Middle frontal gyrus (tissue), 1 donor: Measurements from ENCODE around the gene MICOS13.
"Not testable (repeated sequence)": the region's sequence is repeated elsewhere in the genome, so short reads cannot be mapped to it uniquely, and the experiment has no call there.

Experiments used
- DNase-seq: peaks from one replicate; pipeline ENCODE4 v3.0.0-alpha.2; 2015; ENCODE audit warnings: low spot score; ENCODE audit errors: extremely low spot score

Gene MICOS13

GRCh38 chr19:5680437-5681368, at the start of gene MICOS13, which contains the start of gene HSD11B1L:
TSS of gene MICOS13 (minus strand) at chr19:5680516. CDS start at chr19:5680486, 30 bp downstream.
TSS of gene HSD11B1L (plus strand) at chr19:5681027. CDS start at chr19:5684833, 3,806 bp downstream.
- peak; percentile 98 for DNase-seq

GRCh38 chr19:5727453-5728050, 47.2 kb upstream of the MICOS13 start:
- DNase-seq: no peak

DNA sequence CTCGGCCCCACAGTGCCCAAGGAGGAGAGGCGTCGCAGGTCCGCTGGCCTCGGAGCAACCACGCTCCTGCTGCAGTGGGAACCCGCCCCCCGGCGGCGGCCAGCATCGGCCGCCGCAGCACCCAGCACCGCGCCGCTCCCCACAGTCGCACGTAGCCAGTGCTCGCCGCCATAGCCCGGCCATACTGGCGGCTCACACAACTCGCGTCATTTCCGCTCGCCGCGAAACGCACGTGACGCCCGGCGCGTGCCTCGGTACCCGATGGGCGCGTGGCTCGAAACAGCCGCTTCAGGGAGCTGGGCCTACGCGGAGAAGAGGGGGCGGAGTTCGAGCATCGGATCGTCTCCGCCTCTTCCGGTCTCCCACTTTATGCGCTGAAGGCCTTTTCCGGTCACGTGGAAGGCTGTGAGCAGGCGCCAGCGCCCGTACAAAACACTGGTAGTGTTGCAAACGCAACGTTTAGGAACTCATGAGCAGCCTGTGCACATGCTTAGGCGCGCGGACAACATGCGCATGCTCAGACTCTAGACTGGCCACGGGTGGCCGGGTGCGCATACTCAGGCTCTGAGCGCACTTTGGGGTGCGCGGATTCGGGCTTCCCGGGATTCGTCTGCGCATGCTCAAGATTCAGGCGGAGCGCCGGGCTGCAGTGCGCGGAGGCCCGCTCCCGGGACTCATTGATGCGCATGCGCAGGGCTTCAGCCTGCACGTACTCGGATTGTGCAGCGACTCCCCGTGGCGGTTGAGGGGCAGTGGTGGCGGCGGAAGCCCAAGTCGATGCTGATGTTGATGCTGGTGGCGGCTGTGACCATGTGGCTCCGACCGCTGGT, 39.9 kb upstream of the MICOS13 start, which contains the start of the genes CATSPERD and LONP1:
Gene CATSPERD, plus strand, starts transcription at position 677 of the 830 bp plus-strand sequence. Its CDS starts 101 bp downstream, at position 778.
Gene LONP1, minus strand, starts transcription at position 186 of the 830 bp plus-strand sequence. Its CDS starts 14 bp downstream, at position 172.
- DNase-seq: peak; percentile 98

DNA sequence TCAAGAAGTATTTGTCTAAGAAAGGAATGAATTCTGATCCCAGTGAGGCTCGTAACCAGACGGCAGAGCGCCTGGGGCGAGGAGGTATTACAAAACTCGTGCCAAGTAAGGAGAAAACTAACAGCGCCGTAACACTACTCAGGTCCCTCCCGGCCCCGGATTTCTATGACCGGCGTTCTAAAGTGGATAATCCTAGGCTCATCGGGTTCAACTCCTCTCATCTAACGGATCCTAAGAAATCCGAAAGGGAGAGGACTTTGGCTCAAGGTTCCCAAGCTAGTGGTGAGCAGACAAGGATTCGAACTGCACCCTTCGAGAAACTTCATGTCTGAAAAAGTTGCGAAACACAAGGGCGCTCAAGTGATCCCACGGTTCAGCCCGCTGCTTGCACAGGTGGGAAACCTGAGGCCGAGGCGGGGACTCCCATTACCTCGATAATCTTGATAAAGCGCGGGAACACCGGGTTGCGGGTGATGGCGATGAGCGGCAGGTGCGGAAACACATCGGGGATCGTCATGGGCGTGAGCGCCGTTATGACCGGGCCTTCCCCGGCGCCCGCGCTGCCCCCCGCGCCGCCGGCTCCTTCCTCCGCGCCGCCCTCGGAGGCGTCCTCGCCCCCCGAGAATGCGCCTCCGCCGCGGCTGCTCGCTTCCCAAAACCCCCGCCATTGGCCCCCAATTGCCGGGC, 39.1 kb upstream of the MICOS13 start:
- no peak for DNase-seq

- DNase-seq: no peak
Observed at GRCh38 chr19:5718579-5719273, 38.4 kb upstream of the MICOS13 start.

DNA sequence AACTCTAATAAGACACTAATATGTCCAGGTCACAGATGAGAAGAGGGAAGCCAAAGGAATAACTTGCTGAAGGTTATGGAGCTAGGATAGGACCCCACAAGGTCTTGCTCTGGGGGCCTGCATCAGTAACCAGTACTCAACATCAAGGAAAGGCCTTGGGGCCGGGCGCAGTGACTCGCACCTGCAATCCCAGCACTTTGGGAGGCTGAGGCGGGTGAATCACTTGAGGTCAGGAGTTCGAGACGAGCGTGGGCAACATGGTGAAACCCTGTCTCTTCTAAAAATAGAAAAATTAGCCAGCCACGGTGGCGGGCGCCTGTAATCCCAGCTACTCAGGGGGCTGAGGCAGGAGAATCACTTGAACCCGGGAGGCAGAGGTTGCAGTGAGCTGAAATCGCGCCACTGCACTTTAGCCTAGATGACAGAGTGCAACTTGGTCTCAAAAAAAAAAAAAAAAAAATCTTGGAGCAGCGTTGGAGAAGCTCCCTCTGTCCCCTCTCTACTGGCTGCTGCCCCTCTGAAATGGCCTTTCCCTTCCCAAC, 37.8 kb upstream of the MICOS13 start:
- DNase-seq: no peak

GRCh38 chr19:5717215-5717935, 37.1 kb upstream of the MICOS13 start:
- DNase-seq: no peak

GRCh38 chr19:5714816-5715215, 34.5 kb upstream of the MICOS13 start:
- DNase-seq: no peak

DNA sequence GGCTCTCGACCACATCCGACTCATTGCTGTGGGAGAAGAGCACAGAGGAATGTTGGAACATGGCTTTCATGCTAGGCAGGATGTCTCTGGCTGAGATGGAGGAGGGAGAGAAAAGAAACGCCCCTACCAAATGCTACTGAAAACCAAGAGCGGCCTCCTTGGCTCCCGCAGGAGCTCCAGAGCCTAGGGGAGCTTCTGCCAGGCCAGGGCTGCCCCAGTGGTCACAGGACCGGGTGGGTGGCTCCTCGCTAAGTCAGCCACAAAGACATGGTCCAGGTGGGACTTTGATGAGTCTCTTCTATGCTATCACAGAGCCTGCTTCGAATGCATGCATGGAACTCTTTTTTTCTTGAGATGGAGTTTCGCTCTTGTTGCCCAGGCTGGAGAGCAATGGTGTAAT, 32.9 kb upstream of the MICOS13 start:
- no peak for DNase-seq

GRCh38 chr19:5711713-5712161, 31.4 kb upstream of the MICOS13 start:
- DNase-seq: no peak

DNA sequence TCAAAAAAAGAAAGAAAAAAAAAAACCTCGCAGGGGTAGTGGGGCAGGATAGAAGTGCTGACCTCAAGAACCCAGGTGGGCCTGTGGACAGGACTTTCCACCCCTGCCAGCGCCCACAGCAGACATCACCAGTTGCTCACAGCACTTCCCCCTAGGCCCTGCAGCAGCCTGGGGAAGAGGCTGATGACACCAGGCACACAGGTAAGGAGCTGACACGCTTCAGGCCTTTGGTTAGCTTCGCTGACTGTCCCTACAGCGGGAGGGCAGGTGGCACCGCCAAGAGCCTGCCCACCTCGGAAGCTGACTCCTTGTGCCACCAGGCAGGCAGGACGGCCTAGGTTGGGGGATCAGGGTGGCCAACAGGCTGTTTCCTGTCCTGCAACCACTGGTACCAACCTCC, 30.7 kb upstream of the MICOS13 start:
- no peak for DNase-seq

GRCh38 chr19:5707576-5708575, 27.6 kb upstream of the MICOS13 start:
- DNase-seq: no peak

DNA sequence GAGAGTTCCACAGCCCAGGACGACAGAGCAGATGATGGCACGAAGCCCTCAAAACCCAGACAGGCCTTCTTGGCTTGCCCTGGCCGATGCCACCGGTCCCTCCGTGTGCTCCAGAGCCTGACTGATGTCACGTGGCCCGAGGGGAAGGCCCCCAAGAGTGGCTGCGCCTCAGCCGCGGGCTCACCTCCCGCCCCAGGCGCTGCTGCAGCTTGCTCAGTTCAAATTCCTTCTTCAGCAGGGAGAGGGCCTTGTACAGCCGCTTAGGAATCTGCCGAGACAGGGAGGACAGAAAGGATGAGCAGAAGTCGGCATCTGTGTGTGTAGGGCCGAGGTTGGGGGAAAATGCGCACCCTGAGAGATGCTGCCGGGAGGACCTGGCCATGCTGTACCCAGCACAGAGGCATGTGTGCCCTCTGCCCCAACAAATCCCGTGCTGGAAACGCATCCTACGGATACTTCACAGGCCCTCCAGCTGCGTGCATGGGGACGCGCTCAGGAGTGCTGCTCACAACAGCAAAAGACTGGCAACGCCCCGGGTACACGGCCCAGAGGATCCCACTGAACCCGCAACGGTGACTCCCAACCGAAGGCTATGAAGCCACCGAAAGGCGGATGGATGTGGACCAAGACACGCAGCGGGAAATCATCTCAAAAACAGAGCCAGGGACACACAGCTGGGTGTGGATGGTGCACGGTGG, 26.7 kb upstream of the MICOS13 start:
- no peak for DNase-seq

DNA sequence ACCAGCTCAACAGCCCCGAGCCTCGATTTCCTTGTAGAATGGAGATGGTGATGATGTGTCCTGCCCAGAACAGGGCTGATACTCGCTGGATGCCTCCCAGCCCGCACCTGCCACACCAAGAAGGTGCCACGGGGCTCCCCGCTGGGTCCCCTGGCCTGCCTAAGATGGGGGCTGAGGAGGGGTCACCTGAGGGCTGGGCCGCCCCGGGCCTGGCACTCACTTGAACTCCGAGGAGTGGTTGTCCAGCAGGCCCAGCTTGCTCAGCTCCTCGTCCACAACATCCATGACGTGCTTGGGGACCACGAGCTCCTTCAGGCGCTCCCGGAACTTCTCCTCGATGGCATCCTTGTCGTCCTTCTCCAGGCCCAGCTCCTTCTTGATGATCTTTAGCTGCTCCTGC, 25.2 kb upstream of the MICOS13 start:
- no peak for DNase-seq

DNA sequence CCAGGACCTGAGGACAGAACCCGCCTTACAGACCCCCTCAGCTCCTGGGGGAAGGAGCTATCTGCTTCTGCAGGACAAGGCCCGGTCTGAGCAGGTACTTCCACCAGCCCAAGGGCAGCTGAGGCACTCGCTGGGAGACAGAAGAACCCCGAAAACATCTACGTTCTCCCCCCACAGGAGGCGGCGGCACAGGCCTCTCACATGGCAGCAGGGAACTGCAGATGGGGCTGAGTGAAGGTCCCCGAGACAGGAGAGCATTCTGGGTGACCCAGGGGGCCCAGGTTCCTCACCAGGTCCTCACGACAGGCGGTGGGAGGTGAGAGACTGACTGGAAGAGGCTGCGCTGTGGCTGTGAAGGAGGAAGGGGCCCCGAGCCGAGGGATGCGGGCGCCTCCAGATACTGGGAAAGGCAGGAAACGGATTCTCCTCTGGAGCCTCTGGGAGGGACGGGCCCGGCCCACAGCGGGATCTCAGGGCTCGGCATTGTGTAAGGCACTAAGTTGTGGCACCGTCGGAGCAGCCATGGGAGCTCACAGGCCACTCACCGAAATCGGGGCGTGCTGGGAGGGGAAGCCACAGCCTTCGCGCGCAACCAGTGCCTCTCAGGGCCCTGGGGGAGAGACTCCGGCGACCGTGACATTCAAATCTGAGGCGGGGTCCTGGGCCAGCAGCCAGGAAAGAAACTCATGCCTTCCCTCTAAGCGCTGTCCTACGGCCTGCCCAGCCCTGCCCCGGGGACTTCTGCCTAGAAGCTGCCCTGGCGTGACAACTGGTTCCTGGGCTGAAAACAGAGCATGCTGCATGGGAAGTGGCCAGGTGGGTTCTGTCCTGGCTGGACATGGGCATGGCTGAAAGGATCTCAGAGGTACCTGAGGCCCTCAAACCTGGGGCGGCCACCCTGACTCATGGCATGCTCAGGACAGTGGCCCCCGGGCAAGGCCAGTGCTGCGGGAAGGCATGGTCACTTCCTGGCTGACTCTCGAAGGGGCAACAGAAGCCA, 23.8 kb upstream of the MICOS13 start:
- no peak for DNase-seq

- not testable (repeated sequence) for DNase-seq
Observed at GRCh38 chr19:5702053-5702410, 21.7 kb upstream of the MICOS13 start.
